ENCODE measurements around the gene RELN.
A peak's percentile ranks its signal among the peaks of the same experiment; 100 is the strongest.

RELN gene

GRCh38 chr7:103995554-103995953 lies 6.1 kb upstream of the RELN start:
- no peak for TF ChIP-seq CTCF (IDR thresholded peaks at IDR 0.05; ENCODE audit: insufficient read depth, low read depth, low read length, missing control alignments)
- no peak for DNase-seq (ENCODE audit: low read depth)
- no peak overlapping the region for H3K4me3 ChIP-seq (ENCODE audit: low read length)

GRCh38 chr7:103993551-103993950 lies 4.1 kb upstream of the RELN start:
- TF ChIP-seq CTCF (IDR thresholded peaks at IDR 0.05; ENCODE audit: insufficient read depth, low read depth, low read length, missing control alignments), result no peak
- H3K4me3 ChIP-seq (ENCODE audit: low read length), result no peak overlapping the region
- no peak for DNase-seq (ENCODE audit: low read depth)

GRCh38 chr7:103991406-103991805 lies 1.9 kb upstream of the RELN start:
- no peak for TF ChIP-seq CTCF (IDR thresholded peaks at IDR 0.05; ENCODE audit: insufficient read depth, low read depth, low read length, missing control alignments)
- no peak for DNase-seq (ENCODE audit: low read depth)
- no peak overlapping the region for H3K4me3 ChIP-seq (ENCODE audit: low read length)

GRCh38 chr7:103990991-103991390 lies 1.5 kb upstream of the RELN start:
- no peak overlapping the region for H3K4me3 ChIP-seq (ENCODE audit: low read length)

GRCh38 chr7:103989785-103990767 lies 618 bp upstream of the RELN start:
- TF ChIP-seq CTCF (IDR thresholded peaks at IDR 0.05; ENCODE audit: insufficient read depth, low read depth, low read length, missing control alignments), result no peak
- peak; percentile 20 for DNase-seq (ENCODE audit: low read depth)
- H3K4me3 ChIP-seq (ENCODE audit: low read length), result peak overlapping the region; percentile 13

More at GRCh38 chr7:103990991-103991390, 1.5 kb upstream of the RELN start:
- no peak for DNase-seq (ENCODE audit: low read depth)
- no peak for TF ChIP-seq CTCF (IDR thresholded peaks at IDR 0.05; ENCODE audit: insufficient read depth, low read depth, low read length, missing control alignments)

- no peak for TF ChIP-seq CTCF (IDR thresholded peaks at IDR 0.05; ENCODE audit: insufficient read depth, low read depth, low read length, missing control alignments)
- no peak overlapping the region for H3K4me3 ChIP-seq (ENCODE audit: low read length)
These were observed 824 bp downstream of the RELN start for GRCh38 chr7:103988468-103989199.

More at GRCh38 chr7:103988468-103989199, 824 bp downstream of the RELN start:
- peak; percentile 3 for DNase-seq (ENCODE audit: low read depth)

Data from epithelial cell of esophagus (primary cell).